Calu3 (cell line): ENCODE results near the gene YAE1. TPM values are rescaled to one million over a fixed set of nuclear protein-coding genes. Genes with fewer than 3 reads are reported as not detected.

Experiments used
- BruUV-seq: library from RNA; stranded (reverse); fragments of 400-500 nt; replicated peaks from 2 replicates; lab custom pipeline; 2021; lab: Mats Ljungman, UMichigan
- CTCF ChIA-PET: fragments of 300-600 bp; sonication (Branson Sonifier 250); formaldehyde crosslinking; loops from one replicate; lab custom pipeline; 2022; ENCODE audit warnings: antibody characterized with exemption; lab: Charles Lee
- DNase-seq: peaks from one replicate; pipeline ENCODE4 v3.0.0; 2022
- H3K27ac Mint-ChIP-seq: one replicate; pipeline ENCODE4 v1.8.0; 2022; ENCODE audit warnings: mixed read lengths; ENCODE audit not compliant: unreplicated experiment
- H3K27me3 Mint-ChIP-seq: one replicate; pipeline ENCODE4 v1.8.0; 2022; ENCODE audit warnings: mixed read lengths; ENCODE audit not compliant: unreplicated experiment
- H3K36me3 Mint-ChIP-seq: one replicate; pipeline ENCODE4 v1.8.0; 2022; ENCODE audit warnings: mild to moderate bottlenecking, moderate library complexity, mixed read lengths; ENCODE audit not compliant: insufficient read depth, unreplicated experiment
- H3K4me1 Mint-ChIP-seq: one replicate; pipeline ENCODE4 v1.8.0; 2022; ENCODE audit warnings: mild to moderate bottlenecking, low read depth, mixed read lengths; ENCODE audit not compliant: unreplicated experiment
- H3K4me3 Mint-ChIP-seq: one replicate; pipeline ENCODE4 v1.8.0; 2022; ENCODE audit warnings: mild to moderate bottlenecking, low read depth, moderate library complexity, mixed read lengths; ENCODE audit not compliant: unreplicated experiment
- H3K9me3 Mint-ChIP-seq: one replicate; pipeline ENCODE4 v1.8.0; 2022; ENCODE audit warnings: low read depth, mixed read lengths; ENCODE audit not compliant: unreplicated experiment
- CTCF ChIP-seq: fragments of 200-600 bp; IDR thresholded peaks from one replicate; pipeline ENCODE4 v1.8.0; 2022; ENCODE audit warnings: antibody characterized with exemption; ENCODE audit not compliant: unreplicated experiment
- intact Hi-C: fragments of 100-400 bp; cut with micrococcal nuclease; formaldehyde crosslinking; loops from one replicate; pipeline ENCODE4 v1.10.0; 2022; ENCODE audit not compliant: unreplicated experiment
- total RNA-seq: library from RNA; stranded (reverse); gene quantifications from 2 replicates; pipeline ENCODE4 v1.2.3, GENCODE V29; 2022

The YAE1 gene
- total RNA-seq, 1 experiment from 2014 or later: 39.2 TPM

GRCh38 chr7:39534599-39534998 lies 31.6 kb upstream of the YAE1 start:
- no peaks in the 10 kb centered on the region for H3K9me3 Mint-ChIP-seq
- no TSS peak for BruUV-seq
- no peak overlapping the region for H3K27ac Mint-ChIP-seq
- peaks cover 9% of the 10 kb centered on the region for H3K4me1 Mint-ChIP-seq
- H3K27me3 Mint-ChIP-seq: peaks cover 3% of the 10 kb centered on the region
- no peak for TF ChIP-seq CTCF
- DNase-seq: no peak
- H3K36me3 Mint-ChIP-seq: no peaks in the 10 kb centered on the region
- intact Hi-C loops: no loop called here
- no peak overlapping the region for H3K4me3 Mint-ChIP-seq
- CTCF ChIA-PET: no interaction called here

- intact Hi-C loops: no loop called here
- Mint-ChIP-seq H3K9me3 (no peaks in the 10 kb centered on the region), H3K27ac (no peak overlapping the region), H3K27me3 (peaks cover 7% of the 10 kb centered on the region), H3K4me1 (peaks cover 9% of the 10 kb centered on the region), H3K4me3 (no peak overlapping the region), H3K36me3 (no peaks in the 10 kb centered on the region)
- no peak for TF ChIP-seq CTCF
- no peak for DNase-seq
- CTCF ChIA-PET: interaction anchor here (1.1 kb wide), 1 partner anchor 13 kb away, joined by 3 read pairs; no protein-coding TSS in a partner anchor
- BruUV-seq: no TSS peak
Measured at GRCh38 chr7:39535064-39535463, 31.1 kb upstream of the YAE1 start.

GRCh38 chr7:39535720-39536119 lies 30.5 kb upstream of the YAE1 start:
- Mint-ChIP-seq H3K4me1 (peaks cover 8% of the 10 kb centered on the region), H3K36me3 (no peaks in the 10 kb centered on the region), H3K27me3 (peaks cover 14% of the 10 kb centered on the region), H3K27ac (no peak overlapping the region), H3K4me3 (no peak overlapping the region), H3K9me3 (no peaks in the 10 kb centered on the region)
- no peak for TF ChIP-seq CTCF
- intact Hi-C loops: no loop called here
- no TSS peak for BruUV-seq
- CTCF ChIA-PET: interaction anchor here (0.6 to 1.1 kb wide), 2 partner anchors 12 to 1209 kb away, joined by 3 read pairs; no protein-coding TSS in a partner anchor
- no peak for DNase-seq

GRCh38 chr7:39536951-39537350 lies 29.3 kb upstream of the YAE1 start:
- H3K27me3 Mint-ChIP-seq: peaks cover 17% of the 10 kb centered on the region
- H3K4me3 Mint-ChIP-seq: no peak overlapping the region
- no peak for TF ChIP-seq CTCF
- H3K36me3 Mint-ChIP-seq: no peaks in the 10 kb centered on the region
- H3K4me1 Mint-ChIP-seq: no peaks in the 10 kb centered on the region
- DNase-seq: no peak
- H3K9me3 Mint-ChIP-seq: no peaks in the 10 kb centered on the region
- intact Hi-C loops: no loop called here
- no peak overlapping the region for H3K27ac Mint-ChIP-seq
- no TSS peak for BruUV-seq
- CTCF ChIA-PET: interaction anchor here (0.5 kb wide), 1 partner anchor 22 kb away, joined by 10 read pairs; no protein-coding TSS in a partner anchor
